HG03442 (cell line): ENCODE data around the gene ENTPD6.
"Not testable (repeated sequence)": the region's sequence is repeated elsewhere in the genome, so short reads cannot be mapped to it uniquely, and the experiment has no call there.

Experiments used
- ATAC-seq: cut with Tn5 transposase; IDR thresholded peaks from one replicate; pipeline ENCODE4 v1.9.1; 2021; ENCODE audit warnings: mild to moderate bottlenecking, moderate library complexity; ENCODE audit not compliant: unreplicated experiment

ENTPD6 gene

GRCh38 chr20:25253606-25254275 is 58.2 kb downstream of the ENTPD6 start:
- no peak for ATAC-seq

GRCh38 chr20:25254571-25254970 is 59.1 kb downstream of the ENTPD6 start:
- ATAC-seq, result no peak

GRCh38 chr20:25254986-25255680 is 59.6 kb downstream of the ENTPD6 start:
- no peak for ATAC-seq

- no peak for ATAC-seq
These were observed 60.8 kb downstream of the ENTPD6 start for GRCh38 chr20:25256226-25256859.

GRCh38 chr20:25257130-25257529 is 61.6 kb downstream of the ENTPD6 start:
- no peak for ATAC-seq

GRCh38 chr20:25257756-25258475 is 62.4 kb downstream of the ENTPD6 start:
- no peak for ATAC-seq

- no peak for ATAC-seq
These were observed 62.9 kb downstream of the ENTPD6 start for GRCh38 chr20:25258476-25258805.

GRCh38 chr20:25258828-25259227 is 63.3 kb downstream of the ENTPD6 start:
- no peak for ATAC-seq

GRCh38 chr20:25259358-25259757 is 63.8 kb downstream of the ENTPD6 start:
- no peak for ATAC-seq

- ATAC-seq, result no peak
These were observed 64.3 kb downstream of the ENTPD6 start for GRCh38 chr20:25259788-25260254.

GRCh38 chr20:25260770-25261437 is 65.4 kb downstream of the ENTPD6 start:
- not testable (repeated sequence) for ATAC-seq

- no peak for ATAC-seq
These were observed 73.7 kb downstream of the ENTPD6 start for GRCh38 chr20:25269057-25269832.

- no peak for ATAC-seq
These were observed 74.3 kb downstream of the ENTPD6 start for GRCh38 chr20:25269833-25270170.

GRCh38 chr20:25270829-25271251 is 75.3 kb downstream of the ENTPD6 start:
- ATAC-seq, result no peak

GRCh38 chr20:25271486-25272222 is 76.1 kb downstream of the ENTPD6 start:
- ATAC-seq, result no peak

- no peak for ATAC-seq
These were observed 76.9 kb downstream of the ENTPD6 start for GRCh38 chr20:25272223-25273000.

- ATAC-seq, result no peak
These were observed 77.5 kb downstream of the ENTPD6 start for GRCh38 chr20:25273046-25273445.

GRCh38 chr20:25273541-25274358 is 78.2 kb downstream of the ENTPD6 start:
- no peak for ATAC-seq
